ENCODE measurements around the gene CTNNA2. TPM values are rescaled to one million over a fixed set of nuclear protein-coding genes. Genes with fewer than 3 reads are reported as not detected.

CTNNA2 gene
- total and polyA plus RNA-seq, 11 donors, result 0.20 to 0.81 TPM; not detected in 9

DNA sequence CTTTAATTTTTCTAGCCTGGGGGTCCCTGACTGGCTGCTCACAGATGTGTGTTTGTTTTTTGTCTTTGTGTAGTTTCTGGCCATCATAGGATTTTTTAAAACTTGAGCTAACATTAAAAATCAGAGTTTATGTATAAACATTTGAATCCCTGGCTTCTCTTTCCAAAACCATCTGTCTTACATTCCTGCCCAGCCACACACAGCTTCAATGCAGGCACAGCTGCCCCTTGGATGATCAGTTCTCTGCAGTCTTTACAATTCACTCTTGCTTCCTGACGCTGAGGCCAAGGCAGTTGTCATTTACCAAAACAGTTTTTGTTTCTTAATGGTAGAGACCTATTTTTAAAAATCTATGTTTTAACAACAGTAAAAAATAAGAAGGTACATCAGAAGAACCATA, 960.9 kb downstream of the CTNNA2 start:
- intact Hi-C loops (cut with DNase I), result no loop called here
- TF ChIP-seq, protein P1, sequence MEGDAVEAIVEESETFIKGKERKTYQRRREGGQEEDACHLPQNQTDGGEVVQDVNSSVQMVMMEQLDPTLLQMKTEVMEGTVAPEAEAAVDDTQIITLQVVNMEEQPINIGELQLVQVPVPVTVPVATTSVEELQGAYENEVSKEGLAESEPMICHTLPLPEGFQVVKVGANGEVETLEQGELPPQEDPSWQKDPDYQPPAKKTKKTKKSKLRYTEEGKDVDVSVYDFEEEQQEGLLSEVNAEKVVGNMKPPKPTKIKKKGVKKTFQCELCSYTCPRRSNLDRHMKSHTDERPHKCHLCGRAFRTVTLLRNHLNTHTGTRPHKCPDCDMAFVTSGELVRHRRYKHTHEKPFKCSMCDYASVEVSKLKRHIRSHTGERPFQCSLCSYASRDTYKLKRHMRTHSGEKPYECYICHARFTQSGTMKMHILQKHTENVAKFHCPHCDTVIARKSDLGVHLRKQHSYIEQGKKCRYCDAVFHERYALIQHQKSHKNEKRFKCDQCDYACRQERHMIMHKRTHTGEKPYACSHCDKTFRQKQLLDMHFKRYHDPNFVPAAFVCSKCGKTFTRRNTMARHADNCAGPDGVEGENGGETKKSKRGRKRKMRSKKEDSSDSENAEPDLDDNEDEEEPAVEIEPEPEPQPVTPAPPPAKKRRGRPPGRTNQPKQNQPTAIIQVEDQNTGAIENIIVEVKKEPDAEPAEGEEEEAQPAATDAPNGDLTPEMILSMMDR (IDR thresholded peaks at IDR 0.05), result no peak
- no peak for TF ChIP-seq POLR2A (IDR thresholded peaks at IDR 0.05)
- Histone ChIP-seq H3K27ac (no peak overlapping the region), H3K4me1 (peaks cover 0 to 16% (median 1%) of the 10 kb centered on the region in 12 donors), H3K36me3 (no peaks in the 10 kb centered on the region), H3K9me3 (no peaks in the 10 kb centered on the region), H3K4me3 (no peak overlapping the region), H3K27me3 (no peaks in the 10 kb centered on the region)
- ATAC-seq, result no peak
- no peak for DNase-seq
- WGBS, 4 donors, result 73 to 85% (median 80%) methylated on average over 1 of the region's 1 CpG

DNA sequence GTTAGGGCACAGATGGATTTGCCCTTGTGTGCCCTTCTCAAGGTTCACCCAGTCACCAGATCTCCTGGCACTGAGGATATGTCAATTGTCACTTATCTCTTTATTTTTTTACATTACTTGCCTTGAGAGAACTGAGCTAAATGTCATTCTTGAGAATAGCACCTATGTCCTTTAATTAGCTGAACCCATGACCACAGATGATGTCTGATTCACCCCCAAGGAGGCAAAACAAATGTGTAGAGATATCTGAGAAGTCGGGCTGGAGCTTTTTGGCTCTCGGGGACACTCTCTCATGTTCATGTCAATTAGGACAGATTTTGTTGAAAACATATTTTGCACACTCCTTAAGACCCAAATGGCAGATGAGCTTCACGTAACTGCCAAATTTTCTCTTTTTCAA, 963.1 kb downstream of the CTNNA2 start:
- H3K9me3 ChIP-seq, result no peaks in the 10 kb centered on the region
- H3K27me3 ChIP-seq, result no peaks in the 10 kb centered on the region
- no peaks in the 10 kb centered on the region for H3K36me3 ChIP-seq
- no peak overlapping the region for H3K27ac ChIP-seq
- peaks cover 0 to 16% (median 1%) of the 10 kb centered on the region in 12 donors for H3K4me1 ChIP-seq
- intact Hi-C loops (cut with DNase I), result no loop called here
- H3K4me3 ChIP-seq, result no peak overlapping the region
- TF ChIP-seq, protein P1 (IDR thresholded peaks at IDR 0.05), result no peak
- TF ChIP-seq POLR2A (IDR thresholded peaks at IDR 0.05), result no peak
- DNase-seq (no peak), ATAC-seq (no peak)
- WGBS, 4 donors, result 49 to 61% (median 53%) methylated on average over 3 of the region's 3 CpGs

DNA sequence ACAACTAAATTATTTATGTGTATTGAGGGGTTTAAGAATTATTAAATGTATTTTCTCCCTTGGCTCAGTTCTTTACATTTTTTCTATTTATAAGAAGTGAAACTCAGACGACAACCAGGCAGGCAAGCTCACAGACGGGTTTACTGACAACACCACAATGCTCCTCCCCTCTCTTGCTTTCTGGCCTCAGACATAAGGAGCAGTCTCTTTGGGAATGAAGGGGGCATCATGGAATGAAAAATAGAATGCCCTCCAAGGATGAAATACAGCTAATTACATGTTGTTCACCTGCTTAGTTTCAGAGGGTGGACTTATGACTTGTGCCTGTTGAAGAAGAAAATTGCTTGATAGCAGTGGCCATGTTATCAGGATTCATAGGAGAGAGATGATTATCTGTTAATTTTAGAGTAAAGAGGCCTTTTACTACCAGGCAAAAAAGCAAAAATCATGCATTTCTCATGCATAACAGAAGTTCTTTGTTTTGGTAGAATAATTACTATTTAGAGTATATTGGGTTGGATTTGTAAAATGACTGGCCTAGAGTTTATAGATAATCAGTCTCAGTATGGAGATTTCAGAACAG, 963.8 kb downstream of the CTNNA2 start:
- no peak for DNase-seq
- no peak for ATAC-seq
- WGBS, 4 donors, result 35 to 46% (median 39%) methylated on average over 2 of the region's 2 CpGs

DNA sequence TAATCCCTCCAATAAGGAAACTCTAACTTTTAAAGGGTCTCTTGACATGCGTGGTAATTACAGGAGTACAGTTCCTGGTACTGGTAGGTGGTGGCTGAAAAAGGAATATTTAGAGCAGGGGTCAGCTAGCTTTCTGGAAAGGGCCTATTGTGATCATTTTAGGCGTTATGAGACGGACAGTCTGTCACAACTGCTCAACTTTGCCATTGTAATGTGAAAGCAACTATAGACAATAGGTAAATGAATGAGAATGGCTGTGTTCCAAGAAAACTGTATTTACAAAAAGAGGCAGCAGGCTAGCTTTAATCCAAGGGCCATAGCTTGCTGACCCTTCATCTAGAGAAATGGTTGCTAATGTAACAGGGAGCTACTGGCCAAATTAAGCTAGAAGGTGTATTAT, 969.4 kb downstream of the CTNNA2 start:
- DNase-seq, result no peak
- Histone ChIP-seq H3K9me3 (no peaks in the 10 kb centered on the region), H3K27me3 (no peaks in the 10 kb centered on the region), H3K36me3 (no peaks in the 10 kb centered on the region), H3K4me3 (no peak overlapping the region), H3K4me1 (peaks cover 0 to 4% (median 0%) of the 10 kb centered on the region in 12 donors), H3K27ac (peak overlapping the region in 7 of 12 donors; percentile 10 to 70 (median 50))
- 47 to 73% (median 69%) methylated on average over 3 of the region's 3 CpGs for WGBS, 4 donors
- intact Hi-C loops (cut with DNase I), result loop anchor here in 2 of 10 donors (1.0 kb wide), 1 partner anchor 119 kb away; no protein-coding TSS in a partner anchor
- no peak for TF ChIP-seq POLR2A (IDR thresholded peaks at IDR 0.05)
- TF ChIP-seq, protein P1 (IDR thresholded peaks at IDR 0.05), result no peak
- peak in 3 of 4 donors; percentile 27 to 65 (median 45) for ATAC-seq

More for the DNA sequence above, 963.8 kb downstream of the CTNNA2 start:
- H3K4me3 ChIP-seq, result no peak overlapping the region
- H3K27ac ChIP-seq, result no peak overlapping the region
- no peaks in the 10 kb centered on the region for H3K36me3 ChIP-seq
- TF ChIP-seq, protein P1 (IDR thresholded peaks at IDR 0.05), result no peak
- TF ChIP-seq POLR2A (IDR thresholded peaks at IDR 0.05), result no peak
- intact Hi-C loops (cut with DNase I), result no loop called here
- no peaks in the 10 kb centered on the region for H3K9me3 ChIP-seq
- no peaks in the 10 kb centered on the region for H3K27me3 ChIP-seq
- H3K4me1 ChIP-seq, result peaks cover 0 to 16% (median 1%) of the 10 kb centered on the region in 12 donors
